GM21423 (cell line): Measurements from ENCODE around the gene POC1A.

ENCODE experiments used
- ATAC-seq: cut with Tn5 transposase; IDR thresholded peaks from one replicate; pipeline ENCODE4 v1.9.1; 2021; ENCODE audit warnings: mild to moderate bottlenecking, moderate library complexity; ENCODE audit not compliant: unreplicated experiment

Gene POC1A

GRCh38 chr3:52070724-52071621, 83.2 kb downstream of the POC1A start:
- no peak for ATAC-seq

- no peak for ATAC-seq
Observed at GRCh38 chr3:52069855-52070254, 84.4 kb downstream of the POC1A start.

- ATAC-seq: no peak
Observed at GRCh38 chr3:52069135-52069534, 85.1 kb downstream of the POC1A start.

- no peak for ATAC-seq
Observed at GRCh38 chr3:52068730-52069129, 85.5 kb downstream of the POC1A start.

GRCh38 chr3:52068055-52068571, 86.1 kb downstream of the POC1A start:
- no peak for ATAC-seq

GRCh38 chr3:52067526-52067925, 86.7 kb downstream of the POC1A start:
- no peak for ATAC-seq

- ATAC-seq: no peak
Observed at GRCh38 chr3:52067046-52067445, 87.2 kb downstream of the POC1A start.

GRCh38 chr3:52065264-52065756, 88.9 kb downstream of the POC1A start:
- no peak for ATAC-seq

- no peak for ATAC-seq
Observed at GRCh38 chr3:52064561-52064960, 89.7 kb downstream of the POC1A start.

GRCh38 chr3:52063026-52063723, 91.0 kb downstream of the POC1A start:
- no peak for ATAC-seq

- ATAC-seq: no peak
Observed at GRCh38 chr3:52062505-52062904, 91.7 kb downstream of the POC1A start.

- no peak for ATAC-seq
Observed at GRCh38 chr3:52061121-52061910, 92.9 kb downstream of the POC1A start.

GRCh38 chr3:52059781-52060180, 94.4 kb downstream of the POC1A start:
- no peak for ATAC-seq

- ATAC-seq: no peak
Observed at GRCh38 chr3:52057812-52058495, 96.3 kb downstream of the POC1A start.

- ATAC-seq: peak; percentile 72
Observed at GRCh38 chr3:52056968-52057811, 97.0 kb downstream of the POC1A start.

GRCh38 chr3:52056521-52056967, 97.7 kb downstream of the POC1A start, which contains the start of gene DUSP7:
Gene DUSP7 (minus strand): TSS chr3:52056571. CDS start chr3:52056366, 205 bp downstream.
- ATAC-seq: peak; percentile 29

- peak; percentile 4 for ATAC-seq
Observed at GRCh38 chr3:52055537-52056351, 98.5 kb downstream of the POC1A start.
